Panc1 (cell line): ENCODE data around the gene ATP4A.

Experiments
- POLR2AphosphoS5 ChIP-seq: IDR thresholded peaks from 2 replicates; pipeline ENCODE4 v1.6.1; 2012; ENCODE audit warnings: mild to moderate bottlenecking, low read depth, low read length, moderate library complexity
- SIN3A ChIP-seq: IDR thresholded peaks from 2 replicates; pipeline ENCODE4 v1.6.1; 2012; ENCODE audit warnings: low read depth, mild to moderate bottlenecking, low read length, moderate library complexity, borderline replicate concordance; ENCODE audit not compliant: insufficient read depth
- TCF7L2 ChIP-seq: IDR thresholded peaks from 2 replicates; pipeline ENCODE4 v1.6.1; 2011; ENCODE audit warnings: mild to moderate bottlenecking, low read depth, low read length, inconsistent platforms
- TF ChIP-seq, protein P1 (sequence below): fragments of 450-650 bp; IDR thresholded peaks from 2 replicates; pipeline ENCODE4 v1.5.1; 2017; ENCODE audit warnings: mild to moderate bottlenecking

DNA sequence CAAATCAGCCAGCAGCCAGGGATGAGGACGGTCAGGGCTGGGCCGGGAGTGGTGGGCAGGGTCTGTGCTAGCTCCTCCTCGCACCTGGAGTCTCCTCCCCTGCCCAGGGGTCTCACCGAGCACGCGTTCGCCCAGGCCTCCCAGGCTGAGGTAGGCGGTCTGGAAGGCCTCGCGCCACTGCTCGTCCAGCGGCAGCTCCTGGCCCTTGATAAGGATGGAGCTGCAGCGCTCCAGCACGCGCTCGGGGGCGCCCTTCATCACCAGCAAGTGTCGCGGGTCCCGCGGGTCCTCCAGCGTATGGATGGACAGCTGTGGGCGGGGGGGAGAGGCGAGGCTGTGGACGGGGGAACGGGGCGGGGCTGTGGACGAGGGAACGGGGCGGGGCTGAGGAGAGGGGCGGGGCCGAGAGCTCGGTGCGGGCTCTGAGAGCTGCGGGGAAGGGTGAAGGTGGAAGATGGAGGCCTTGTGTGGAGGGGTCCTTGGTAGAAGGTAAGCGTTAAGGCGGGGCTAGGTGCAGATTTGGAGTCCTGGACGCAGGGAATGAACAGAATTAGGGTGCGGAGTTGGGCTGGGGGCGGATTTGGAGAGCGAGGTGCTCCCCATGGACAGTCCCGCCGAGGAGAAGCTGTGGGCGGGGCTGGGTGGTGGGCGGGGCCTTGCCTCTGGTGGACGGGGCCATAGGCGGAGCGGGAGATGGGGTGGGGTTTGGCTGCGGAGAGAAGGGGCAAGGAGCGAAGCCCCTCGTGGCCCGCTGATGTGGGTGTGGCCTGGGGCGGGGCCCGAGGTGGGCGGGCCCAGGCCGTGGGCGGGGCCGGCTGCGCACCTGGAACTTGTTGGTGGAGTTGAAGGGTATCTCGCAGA lies 5.7 kb downstream of the ATP4A start:
- TF ChIP-seq POLR2AphosphoS5: no peak
- TF ChIP-seq, protein P1, sequence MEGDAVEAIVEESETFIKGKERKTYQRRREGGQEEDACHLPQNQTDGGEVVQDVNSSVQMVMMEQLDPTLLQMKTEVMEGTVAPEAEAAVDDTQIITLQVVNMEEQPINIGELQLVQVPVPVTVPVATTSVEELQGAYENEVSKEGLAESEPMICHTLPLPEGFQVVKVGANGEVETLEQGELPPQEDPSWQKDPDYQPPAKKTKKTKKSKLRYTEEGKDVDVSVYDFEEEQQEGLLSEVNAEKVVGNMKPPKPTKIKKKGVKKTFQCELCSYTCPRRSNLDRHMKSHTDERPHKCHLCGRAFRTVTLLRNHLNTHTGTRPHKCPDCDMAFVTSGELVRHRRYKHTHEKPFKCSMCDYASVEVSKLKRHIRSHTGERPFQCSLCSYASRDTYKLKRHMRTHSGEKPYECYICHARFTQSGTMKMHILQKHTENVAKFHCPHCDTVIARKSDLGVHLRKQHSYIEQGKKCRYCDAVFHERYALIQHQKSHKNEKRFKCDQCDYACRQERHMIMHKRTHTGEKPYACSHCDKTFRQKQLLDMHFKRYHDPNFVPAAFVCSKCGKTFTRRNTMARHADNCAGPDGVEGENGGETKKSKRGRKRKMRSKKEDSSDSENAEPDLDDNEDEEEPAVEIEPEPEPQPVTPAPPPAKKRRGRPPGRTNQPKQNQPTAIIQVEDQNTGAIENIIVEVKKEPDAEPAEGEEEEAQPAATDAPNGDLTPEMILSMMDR: no peak
- TF ChIP-seq SIN3A: no peak
- TF ChIP-seq TCF7L2: no peak
